ENCODE data around the gene CALML6.
"Not testable (repeated sequence)": the region's sequence is repeated elsewhere in the genome, so short reads cannot be mapped to it uniquely, and the experiment has no call there.

The CALML6 gene

GRCh38 chr1:1925437-1926345, 10.6 kb downstream of the CALML6 start:
- no peak for DNase-seq (ENCODE audit: low spot score)

- no peak for DNase-seq (ENCODE audit: low spot score)
These were observed 11.3 kb downstream of the CALML6 start for GRCh38 chr1:1926346-1926811.

GRCh38 chr1:1926886-1927660, 12.0 kb downstream of the CALML6 start:
- no peak for DNase-seq (ENCODE audit: low spot score)

GRCh38 chr1:1927751-1928150, 12.7 kb downstream of the CALML6 start:
- no peak for DNase-seq (ENCODE audit: low spot score)

GRCh38 chr1:1928231-1929101, 13.4 kb downstream of the CALML6 start:
- DNase-seq (ENCODE audit: low spot score), result no peak

- DNase-seq (ENCODE audit: low spot score), result no peak
These were observed 14.1 kb downstream of the CALML6 start for GRCh38 chr1:1929102-1929638.

GRCh38 chr1:1929639-1930545, 14.8 kb downstream of the CALML6 start:
- no peak for DNase-seq (ENCODE audit: low spot score)

- not testable (repeated sequence) for DNase-seq (ENCODE audit: low spot score)
These were observed 19.8 kb downstream of the CALML6 start for GRCh38 chr1:1934848-1935247.

- no peak for DNase-seq (ENCODE audit: low spot score)
These were observed 22.0 kb downstream of the CALML6 start for GRCh38 chr1:1937061-1937460.

- no peak for DNase-seq (ENCODE audit: low spot score)
These were observed 22.7 kb downstream of the CALML6 start for GRCh38 chr1:1937549-1938275.

GRCh38 chr1:1938276-1938573, 23.2 kb downstream of the CALML6 start:
- no peak for DNase-seq (ENCODE audit: low spot score)

- DNase-seq (ENCODE audit: low spot score), result no peak
These were observed 23.7 kb downstream of the CALML6 start for GRCh38 chr1:1938613-1939295.

- DNase-seq (ENCODE audit: low spot score), result no peak
These were observed 24.4 kb downstream of the CALML6 start for GRCh38 chr1:1939296-1940122.

- DNase-seq (ENCODE audit: low spot score), result no peak
These were observed 25.0 kb downstream of the CALML6 start for GRCh38 chr1:1940123-1940425.

- no peak for DNase-seq (ENCODE audit: low spot score)
These were observed 26.3 kb downstream of the CALML6 start for GRCh38 chr1:1941211-1941841.

GRCh38 chr1:1941868-1942752, 27.1 kb downstream of the CALML6 start:
- no peak for DNase-seq (ENCODE audit: low spot score)
